ENCODE results near the gene MRPL55.

MRPL55 gene

DNA sequence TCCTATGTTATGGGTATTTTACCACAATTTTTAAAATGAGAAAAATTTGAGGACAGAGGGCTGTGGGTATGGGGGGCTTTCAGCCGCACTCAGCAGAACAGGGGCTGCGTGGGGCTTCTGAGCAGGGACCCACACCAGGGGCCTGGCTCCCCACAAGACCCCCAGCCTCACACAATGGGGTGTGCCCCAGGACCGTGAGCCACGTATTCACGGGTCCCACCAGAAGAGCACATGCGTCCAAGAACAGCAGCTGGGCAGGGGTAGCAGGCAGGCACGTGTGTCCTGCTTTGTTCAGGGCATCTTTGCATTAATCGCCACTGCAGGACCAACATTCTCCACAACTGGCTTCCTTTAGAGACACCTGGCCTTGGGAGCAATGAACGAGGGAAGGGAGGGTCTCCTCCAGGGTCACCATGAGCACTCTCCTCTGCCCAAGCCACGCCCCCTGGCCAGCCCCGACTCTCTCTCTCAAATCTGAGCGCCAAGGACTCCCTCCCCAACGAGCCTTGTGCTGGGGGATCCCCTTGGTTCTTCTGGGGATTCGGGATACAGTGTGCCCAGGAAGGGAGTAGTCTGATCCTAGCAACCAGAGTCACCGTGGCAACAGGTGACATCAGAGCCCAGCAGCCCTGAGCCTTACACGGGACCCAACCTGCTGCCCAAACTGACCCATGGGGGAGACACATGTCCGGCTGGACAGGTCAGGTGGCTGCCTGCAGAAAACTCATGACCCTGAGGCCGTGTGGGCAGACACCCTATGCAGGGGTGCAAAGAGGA, 34.0 kb downstream of the MRPL55 start:
- no peak for DNase-seq (ENCODE audit: low read depth)
- TF ChIP-seq, protein P1, sequence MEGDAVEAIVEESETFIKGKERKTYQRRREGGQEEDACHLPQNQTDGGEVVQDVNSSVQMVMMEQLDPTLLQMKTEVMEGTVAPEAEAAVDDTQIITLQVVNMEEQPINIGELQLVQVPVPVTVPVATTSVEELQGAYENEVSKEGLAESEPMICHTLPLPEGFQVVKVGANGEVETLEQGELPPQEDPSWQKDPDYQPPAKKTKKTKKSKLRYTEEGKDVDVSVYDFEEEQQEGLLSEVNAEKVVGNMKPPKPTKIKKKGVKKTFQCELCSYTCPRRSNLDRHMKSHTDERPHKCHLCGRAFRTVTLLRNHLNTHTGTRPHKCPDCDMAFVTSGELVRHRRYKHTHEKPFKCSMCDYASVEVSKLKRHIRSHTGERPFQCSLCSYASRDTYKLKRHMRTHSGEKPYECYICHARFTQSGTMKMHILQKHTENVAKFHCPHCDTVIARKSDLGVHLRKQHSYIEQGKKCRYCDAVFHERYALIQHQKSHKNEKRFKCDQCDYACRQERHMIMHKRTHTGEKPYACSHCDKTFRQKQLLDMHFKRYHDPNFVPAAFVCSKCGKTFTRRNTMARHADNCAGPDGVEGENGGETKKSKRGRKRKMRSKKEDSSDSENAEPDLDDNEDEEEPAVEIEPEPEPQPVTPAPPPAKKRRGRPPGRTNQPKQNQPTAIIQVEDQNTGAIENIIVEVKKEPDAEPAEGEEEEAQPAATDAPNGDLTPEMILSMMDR (IDR thresholded peaks at IDR 0.05; ENCODE audit: low read length, missing control alignments) = no peak

DNA sequence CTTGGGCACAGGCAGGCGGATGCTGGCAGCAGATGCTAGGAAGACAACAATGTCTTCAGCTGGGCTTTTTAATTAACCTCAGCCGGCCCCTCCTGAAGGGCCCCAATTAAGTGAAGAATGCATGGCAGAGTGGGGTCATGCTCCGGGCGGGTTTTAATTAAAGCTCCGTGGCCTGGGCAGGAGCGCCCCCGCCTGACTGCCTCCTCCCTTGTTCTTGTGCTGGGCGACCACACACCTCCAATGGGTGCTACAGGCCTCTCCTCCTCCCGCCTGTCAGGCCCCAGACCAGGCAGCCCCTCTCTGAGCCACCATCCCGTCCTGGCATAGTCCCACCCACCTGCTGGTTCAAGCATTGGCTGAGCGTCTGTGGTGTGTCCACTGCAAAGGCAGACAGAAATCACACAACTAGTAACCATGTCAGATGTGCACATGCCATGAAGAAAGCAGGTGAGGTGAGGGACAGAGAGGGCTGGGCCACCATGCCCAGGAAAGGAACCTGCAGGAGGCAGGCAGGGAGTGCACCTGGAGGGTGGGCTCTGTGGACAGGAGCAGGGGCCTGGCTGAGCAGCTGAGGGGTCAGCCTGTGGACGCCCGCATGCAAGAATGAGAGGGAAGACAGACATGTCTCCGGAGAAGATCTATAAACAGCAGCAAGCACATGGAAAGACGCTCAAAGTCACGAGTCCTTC, 35.1 kb downstream of the MRPL55 start:
- TF ChIP-seq, protein P1 (IDR thresholded peaks at IDR 0.05; ENCODE audit: low read length, missing control alignments) = peak; percentile 12
- no peak overlapping the region for H3K4me3 ChIP-seq (replicated peaks; ENCODE audit: low read depth, low read length)
- no peak for DNase-seq (ENCODE audit: low read depth)

More for the DNA sequence above, 34.0 kb downstream of the MRPL55 start:
- H3K4me3 ChIP-seq (replicated peaks; ENCODE audit: low read depth, low read length) = no peak overlapping the region

DNA sequence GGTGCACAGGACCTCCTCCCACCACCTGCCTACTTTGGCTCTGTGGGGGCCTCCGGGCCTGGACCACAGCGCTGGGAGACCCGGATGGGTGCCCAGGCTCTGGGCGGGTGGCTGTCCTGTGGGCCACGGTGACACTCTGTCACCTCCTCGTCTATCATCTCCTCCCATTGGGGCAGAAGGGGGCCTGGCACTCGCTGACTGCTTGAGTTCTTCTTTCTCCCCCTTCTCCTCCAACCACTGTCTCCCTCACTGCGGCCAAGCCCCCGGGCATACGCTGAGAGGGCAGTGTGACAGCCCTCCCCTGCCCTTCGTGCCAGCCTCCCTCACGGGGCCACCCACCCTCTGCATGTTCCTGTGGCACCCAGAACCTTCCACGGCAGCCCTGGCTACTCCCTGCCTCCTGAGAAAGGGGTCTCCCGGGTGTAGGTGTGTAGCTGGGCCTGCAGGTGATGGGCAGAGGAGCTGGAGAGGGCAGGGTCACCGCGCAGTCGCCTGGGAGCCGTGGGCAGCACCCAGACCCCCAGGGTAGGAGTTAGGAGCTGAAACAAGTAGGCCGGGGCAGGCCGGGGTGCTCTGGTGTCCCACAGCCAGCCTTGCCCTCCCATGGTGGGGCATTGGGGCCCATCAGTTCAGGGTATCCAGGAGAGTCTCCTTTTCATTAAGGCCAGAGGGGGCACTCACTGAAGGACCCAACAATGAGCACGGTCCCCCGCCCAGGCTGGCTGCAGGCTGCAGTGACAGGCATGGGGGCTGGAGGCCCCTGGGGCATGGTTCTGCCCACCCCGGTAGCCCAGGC, 35.8 kb downstream of the MRPL55 start:
- TF ChIP-seq, protein P1 (IDR thresholded peaks at IDR 0.05; ENCODE audit: low read length, missing control alignments) = no peak
- DNase-seq (ENCODE audit: low read depth) = no peak
- H3K4me3 ChIP-seq (replicated peaks; ENCODE audit: low read depth, low read length) = no peak overlapping the region

DNA sequence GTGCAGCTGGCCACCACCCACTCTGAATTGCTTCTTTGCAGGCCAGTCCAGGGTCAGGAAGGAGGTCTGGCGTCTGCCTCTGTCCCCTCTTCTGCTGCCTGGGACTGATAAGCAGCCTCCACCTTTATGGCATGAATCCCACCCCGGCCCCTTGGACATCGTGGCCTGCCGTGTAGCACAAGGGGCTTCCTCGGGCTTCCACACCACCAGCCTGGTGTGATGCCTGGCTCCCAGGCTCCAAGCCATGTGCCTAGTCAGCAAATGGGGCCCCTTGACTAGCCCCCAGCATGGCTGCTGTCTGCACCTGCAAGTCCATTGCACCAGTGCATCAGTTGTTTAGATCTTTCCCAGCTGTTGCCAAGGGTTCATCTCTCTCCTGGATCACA, 36.4 kb downstream of the MRPL55 start:
- TF ChIP-seq, protein P1 (IDR thresholded peaks at IDR 0.05; ENCODE audit: low read length, missing control alignments) = no peak
- H3K4me3 ChIP-seq (replicated peaks; ENCODE audit: low read depth, low read length) = no peak overlapping the region
- DNase-seq (ENCODE audit: low read depth) = no peak

DNA sequence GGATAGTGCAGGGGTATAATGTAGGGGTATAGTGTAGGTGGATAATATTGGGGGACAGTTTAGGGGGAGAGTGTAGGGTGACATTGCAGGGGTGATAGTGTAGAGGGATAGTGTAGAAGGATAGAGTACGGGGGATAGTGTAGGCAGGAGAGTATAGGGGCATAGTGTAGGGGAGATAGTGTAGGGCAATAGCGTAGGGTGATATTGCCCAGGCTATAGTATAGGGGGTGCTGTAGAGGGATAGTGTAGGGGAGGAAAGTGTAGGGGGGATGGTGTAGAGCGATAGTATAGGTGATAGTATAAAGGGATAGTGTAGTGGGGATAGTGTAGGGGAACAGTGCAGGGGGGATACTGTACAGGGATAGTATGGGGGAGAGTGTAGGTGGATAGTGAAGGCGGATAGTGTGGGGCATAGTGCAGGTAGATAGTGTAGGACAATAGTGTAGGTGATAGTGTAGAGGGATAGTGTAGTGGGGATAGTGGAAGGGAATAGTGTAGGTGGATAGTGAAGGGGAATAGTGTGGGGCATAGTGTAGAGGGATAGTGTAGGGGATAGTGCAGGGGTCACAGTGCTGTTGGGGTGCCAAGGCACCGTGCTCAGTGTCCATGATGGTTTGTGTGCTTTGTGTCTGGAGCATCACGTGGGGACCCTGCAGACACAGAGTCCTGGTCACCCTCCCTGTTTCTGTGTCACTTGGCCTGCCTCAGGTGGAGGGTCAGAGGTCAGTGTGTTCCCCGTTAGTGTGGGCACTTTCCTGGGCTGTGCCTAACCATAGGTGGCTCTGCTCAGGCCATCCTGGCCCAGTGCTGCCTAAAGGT, 37.1 kb downstream of the MRPL55 start:
- no peak for DNase-seq (ENCODE audit: low read depth)
- TF ChIP-seq, protein P1 (IDR thresholded peaks at IDR 0.05; ENCODE audit: low read length, missing control alignments) = no peak
- no peak overlapping the region for H3K4me3 ChIP-seq (replicated peaks; ENCODE audit: low read depth, low read length)

DNA sequence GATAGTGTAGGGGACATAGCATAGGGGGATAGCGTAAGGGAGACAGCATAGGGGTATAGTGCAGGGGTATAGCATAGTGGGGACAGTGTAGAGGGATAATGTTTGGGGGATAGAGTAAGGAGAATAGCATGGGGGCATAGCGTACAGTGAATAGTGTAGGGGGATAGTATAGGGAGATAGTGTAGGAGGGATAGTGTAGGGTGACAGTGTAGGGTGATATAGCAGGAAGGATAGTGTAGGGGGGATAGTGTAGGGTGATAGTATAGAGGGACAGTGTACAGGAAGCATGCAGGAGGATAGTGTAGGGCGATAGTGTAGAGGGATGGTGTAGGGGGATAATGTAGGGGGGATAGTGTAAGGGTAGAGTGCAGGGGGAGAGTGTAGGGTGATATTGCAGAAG, 38.2 kb downstream of the MRPL55 start:
- H3K4me3 ChIP-seq (replicated peaks; ENCODE audit: low read depth, low read length) = no peak overlapping the region
- no peak for DNase-seq (ENCODE audit: low read depth)
- TF ChIP-seq, protein P1 (IDR thresholded peaks at IDR 0.05; ENCODE audit: low read length, missing control alignments) = no peak

All from fibroblast of pulmonary artery (primary cell).